B cell (primary cell): ENCODE data around the gene PCMTD2. TPM values are rescaled to one million over a fixed set of nuclear protein-coding genes. Genes with fewer than 3 reads are reported as not detected.

Experiments
- ATAC-seq: fragments of 200-7000 bp; cut with Tn5 transposase; one replicate; pipeline ENCODE4 v1.10.0; 2021; ENCODE audit warnings: low read depth, mild to moderate bottlenecking, moderate number of reproducible peaks, moderate library complexity
- CTCF ChIA-PET: fragments of 350-600 bp; sonication (Branson Sonifier 250); formaldehyde crosslinking; loops from one replicate; lab custom pipeline; 2021; ENCODE audit warnings: antibody characterized with exemption, inconsistent platforms; lab: Charles Lee
- POLR2A ChIA-PET: fragments of 350-600 bp; sonication (Branson Sonifier 250); formaldehyde crosslinking; loops from one replicate; lab custom pipeline; 2021; ENCODE audit warnings: antibody characterized with exemption; lab: Charles Lee
- DNase-seq: peaks from one replicate; pipeline ENCODE4 v3.0.0; 2013
- H2AFZ ChIP-seq: 2 replicates; pipeline ENCODE4 v1.6.1; 2012; ENCODE audit warnings: mild to moderate bottlenecking, low read depth, low read length; ENCODE audit not compliant: insufficient read depth, poor library complexity, severe bottlenecking
- H3K27ac ChIP-seq, 2 donors: 1 replicate in 1 of 2; 2 replicates in 1 of 2; pipeline ENCODE4 v1.5.1; 2012 to 2013; ENCODE audit warnings: low read length in 2 of 2, mild to moderate bottlenecking in 2 of 2, moderate library complexity in 1 of 2
- H3K27me3 ChIP-seq, 4 experiments: fragments of 200-600 bp in 1 of 4; sonication (generic) in 1 of 4; replicated peaks in 1 of 4; 1 replicate in 2 of 4; 2 replicates in 2 of 4; pipeline versions ENCODE4 v1.6.1 to v1.7.0; 2013 to 2016; ENCODE audit warnings: low read length in 3 of 4, mild to moderate bottlenecking in 2 of 4, mixed read lengths in 1 of 4, moderate library complexity in 1 of 4; ENCODE audit not compliant: insufficient read depth in 4 of 4, control insufficient read depth in 3 of 4; ENCODE audit errors: control extremely low read depth in 1 of 4
- H3K36me3 ChIP-seq, 2 experiments: replicated peaks in 1 of 2; 1 replicate in 1 of 2; 2 replicates in 1 of 2; pipeline versions ENCODE4 v1.6.1 to v1.7.1; 2013; ENCODE audit warnings: low read length in 1 of 2; ENCODE audit not compliant: insufficient read depth in 2 of 2, control insufficient read depth in 1 of 2; ENCODE audit errors: control extremely low read depth in 1 of 2, extremely low read depth in 1 of 2
- H3K4me1 ChIP-seq, 2 donors: fragments of 200-600 bp in 1 of 2; sonication (generic) in 1 of 2; 1 replicate in 1 of 2; 2 replicates in 1 of 2; pipeline versions ENCODE4 v1.5.1 to v1.6.1; 2013 to 2017; ENCODE audit warnings: low read length in 2 of 2; ENCODE audit not compliant: control insufficient read depth in 2 of 2, insufficient read depth in 2 of 2
- H3K4me2 ChIP-seq: replicated peaks from 2 replicates; pipeline ENCODE3; 2012; ENCODE audit warnings: mild to moderate bottlenecking, low read depth, low read length; ENCODE audit not compliant: poor library complexity, severe bottlenecking
- H3K4me3 ChIP-seq, 5 experiments: fragments of 200-600 bp in 1 of 5; sonication (generic) in 1 of 5; 1 replicate in 3 of 5; 2 replicates in 2 of 5; pipeline versions ENCODE4 v1.5.1 to v1.7.0; 2011 to 2016; ENCODE audit warnings: low read length in 4 of 5, mild to moderate bottlenecking in 4 of 5, low read depth in 2 of 5, control low read depth in 1 of 5, moderate library complexity in 1 of 5; ENCODE audit not compliant: insufficient read depth in 1 of 5; ENCODE audit errors: control extremely low read depth in 1 of 5, extremely low read depth in 1 of 5
- H3K79me2 ChIP-seq: fragments of 200-600 bp; sonication (generic); one replicate; pipeline ENCODE4 v1.6.0; 2016; ENCODE audit warnings: low read length; ENCODE audit not compliant: control insufficient read depth, insufficient read depth
- H3K9ac ChIP-seq: fragments of 200-600 bp; sonication (generic); 2 replicates; pipeline ENCODE4 v1.6.1; 2017; ENCODE audit warnings: mild to moderate bottlenecking, low read length, moderate library complexity
- H3K9me3 ChIP-seq, 3 donors: one replicate each; pipeline versions ENCODE4 v1.6.1 to v1.7.1; 2013; ENCODE audit warnings: low read length in 2 of 3; ENCODE audit not compliant: control insufficient read depth in 2 of 3, insufficient read depth in 1 of 3; ENCODE audit errors: control extremely low read depth in 1 of 3
- H4K20me1 ChIP-seq: 2 replicates; pipeline ENCODE4 v1.6.0; 2012; ENCODE audit warnings: mild to moderate bottlenecking, low read length; ENCODE audit not compliant: insufficient read depth, control insufficient read depth, poor library complexity, severe bottlenecking
- H3K27ac Mint-ChIP-seq: one replicate; pipeline ENCODE4 v1.8.0; 2021; ENCODE audit warnings: mixed read lengths
- H3K27me3 Mint-ChIP-seq: one replicate; pipeline ENCODE4 v1.8.0; 2021; ENCODE audit warnings: mixed read lengths
- H3K4me1 Mint-ChIP-seq: one replicate; pipeline ENCODE4 v1.8.0; 2021; ENCODE audit warnings: mixed read lengths
- H3K4me3 Mint-ChIP-seq: one replicate; pipeline ENCODE4 v1.8.0; 2021; ENCODE audit warnings: mixed read lengths
- H3K9me3 Mint-ChIP-seq: one replicate; pipeline ENCODE4 v1.8.0; 2022; ENCODE audit warnings: mixed read lengths; ENCODE audit not compliant: insufficient read depth
- CTCF ChIP-seq: fragments of 200-600 bp; IDR thresholded peaks from one replicate; pipeline ENCODE4 v1.8.0; 2022; ENCODE audit warnings: antibody characterized with exemption, mild to moderate bottlenecking
- EZH2 ChIP-seq: IDR thresholded peaks from 2 replicates; pipeline ENCODE4 v1.6.1; 2012; ENCODE audit warnings: borderline replicate concordance, low read depth, mild to moderate bottlenecking, moderate library complexity, low read length; ENCODE audit not compliant: insufficient read depth, poor library complexity, severe bottlenecking
- WGBS: methylation state at CpG from one replicate; pipeline ENCODE4 v1.1.5; 2013; ENCODE audit warnings: missing lambda C conversion rate; ENCODE audit not compliant: insufficient coverage; 5-methylcytosine and 5-hydroxymethylcytosine counted together
- intact Hi-C: fragments of 100-400 bp; cut with micrococcal nuclease; formaldehyde crosslinking; loops from one replicate; pipeline ENCODE4 v1.10.0; 2022
- polyA plus RNA-seq: library from polyadenylated mRNA; depleted of rRNA; stranded (reverse); fragments of >200 nt; gene quantifications from 2 replicates; pipeline ENCODE4 v1.2.3, GENCODE V29; 2012
- total RNA-seq, 2 donors: library from RNA; stranded (reverse); fragments of 120-200 nt in 1 of 2; gene quantifications; 1 replicate in 1 of 2; 2 replicates in 1 of 2; pipeline versions ENCODE4 v1.2.3 to v1.2.4, GENCODE V29; 2013 to 2022

PCMTD2 gene
- total and polyA plus RNA-seq, 2 donors (not counting 1 experiment from before 2014, with no cell fraction given) = 39.8 to 131 TPM

- H3K4me1 Mint-ChIP-seq = no peaks in the 10 kb centered on the region
- Histone ChIP-seq H3K79me2 (no peaks in the 10 kb centered on the region), H3K27ac (no peak overlapping the region), H4K20me1 (no peaks in the 10 kb centered on the region), H3K9me3 (no peaks in the 10 kb centered on the region), H3K4me1 (no peaks in the 10 kb centered on the region), H3K4me2 (no peak overlapping the region), H3K36me3 (no peaks in the 10 kb centered on the region), H3K9ac (no peak overlapping the region), H3K4me3 (no peak overlapping the region), H3K27me3 (no peaks in the 10 kb centered on the region), H2AFZ (no peak overlapping the region)
- H3K27ac Mint-ChIP-seq = no peak overlapping the region
- ChIA-PET POLR2A (no interaction called here), CTCF (no interaction called here)
- no peaks in the 10 kb centered on the region for H3K9me3 Mint-ChIP-seq
- no peak overlapping the region for H3K4me3 Mint-ChIP-seq
- WGBS = 93% methylated on average over 20 of the region's 25 CpGs
- DNase-seq = no peak
- TF ChIP-seq CTCF (no peak), EZH2 (no peak)
- intact Hi-C loops = no loop called here
- no peak for ATAC-seq
- H3K27me3 Mint-ChIP-seq = peaks cover 14% of the 10 kb centered on the region
Observed at GRCh38 chr20:64226686-64227580, 28.6 kb upstream of the PCMTD2 start.

GRCh38 chr20:64228086-64228653 is 27.4 kb upstream of the PCMTD2 start:
- H4K20me1 ChIP-seq = no peaks in the 10 kb centered on the region
- CTCF ChIA-PET = no interaction called here
- H2AFZ ChIP-seq = no peak overlapping the region
- no peak for TF ChIP-seq EZH2
- TF ChIP-seq CTCF = no peak
- no peaks in the 10 kb centered on the region for H3K36me3 ChIP-seq
- Mint-ChIP-seq H3K4me3 (no peak overlapping the region), H3K4me1 (no peaks in the 10 kb centered on the region), H3K9me3 (no peaks in the 10 kb centered on the region), H3K27ac (no peak overlapping the region), H3K27me3 (peaks cover 8% of the 10 kb centered on the region)
- H3K27me3 ChIP-seq = no peaks in the 10 kb centered on the region
- POLR2A ChIA-PET = no interaction called here
- H3K9ac ChIP-seq = no peak overlapping the region
- no peak overlapping the region for H3K27ac ChIP-seq
- H3K4me3 ChIP-seq = no peak overlapping the region
- no peaks in the 10 kb centered on the region for H3K4me1 ChIP-seq
- H3K79me2 ChIP-seq = no peaks in the 10 kb centered on the region
- DNase-seq (no peak), ATAC-seq (no peak)
- intact Hi-C loops = no loop called here
- no peak overlapping the region for H3K4me2 ChIP-seq
- WGBS = 88% methylated on average over 7 of the region's 8 CpGs
- H3K9me3 ChIP-seq = no peaks in the 10 kb centered on the region
